Ovary (tissue), 3 donors: ENCODE results near the gene BHLHE23.

ENCODE experiments used
- EP300 ChIP-seq: sonication (generic); formaldehyde crosslinking; IDR thresholded peaks from one replicate; pipeline ENCODE4 v1.6.1; 2017; ENCODE audit warnings: antibody characterized with exemption
- POLR2A ChIP-seq: fragments of 450-650 bp; IDR thresholded peaks from one replicate; pipeline ENCODE4 v1.6.1; 2017; ENCODE audit warnings: antibody characterized with exemption, mild to moderate bottlenecking, moderate library complexity
- TF ChIP-seq, protein P1 (sequence below), 3 donors: fragments of 450-650 bp in 2 of 3; fragments of 200-600 bp in 1 of 3; IDR thresholded peaks; one replicate each; pipeline versions ENCODE4 v1.5.1 to v1.8.0; 2016 to 2022; ENCODE audit warnings: antibody characterized with exemption in 3 of 3, mild to moderate bottlenecking in 1 of 3
- donor health status: DM: no; HTN: no; CAD: no.

DNA sequence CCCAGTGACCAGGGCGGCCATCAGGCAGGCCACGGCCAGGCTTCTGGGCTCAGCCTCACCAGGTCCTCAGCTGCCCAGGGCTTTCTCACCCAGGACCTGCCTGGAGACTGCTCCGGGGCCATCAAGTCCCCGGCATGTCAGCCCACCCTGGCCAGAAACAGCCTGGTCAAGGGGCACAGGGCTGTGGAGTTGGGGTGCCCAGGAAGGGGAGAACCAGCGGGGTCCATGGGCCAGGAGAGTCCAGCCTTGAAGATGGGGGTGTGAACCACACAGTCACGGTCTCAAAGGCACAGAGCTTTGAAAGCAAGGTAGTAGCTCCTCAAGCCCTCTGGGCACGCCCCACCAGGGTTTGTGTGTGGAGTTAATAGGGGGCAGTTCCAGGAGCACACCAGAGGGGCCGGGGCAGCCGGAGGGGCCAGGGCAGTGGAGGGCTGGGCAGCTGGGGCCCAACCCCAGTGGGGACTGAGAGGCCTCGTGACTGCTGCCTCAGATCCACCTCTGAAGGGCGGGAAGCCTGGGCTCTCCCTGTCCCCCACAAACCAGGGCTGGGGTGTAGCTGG, 48.0 kb upstream of the BHLHE23 start:
- TF ChIP-seq, protein P1, sequence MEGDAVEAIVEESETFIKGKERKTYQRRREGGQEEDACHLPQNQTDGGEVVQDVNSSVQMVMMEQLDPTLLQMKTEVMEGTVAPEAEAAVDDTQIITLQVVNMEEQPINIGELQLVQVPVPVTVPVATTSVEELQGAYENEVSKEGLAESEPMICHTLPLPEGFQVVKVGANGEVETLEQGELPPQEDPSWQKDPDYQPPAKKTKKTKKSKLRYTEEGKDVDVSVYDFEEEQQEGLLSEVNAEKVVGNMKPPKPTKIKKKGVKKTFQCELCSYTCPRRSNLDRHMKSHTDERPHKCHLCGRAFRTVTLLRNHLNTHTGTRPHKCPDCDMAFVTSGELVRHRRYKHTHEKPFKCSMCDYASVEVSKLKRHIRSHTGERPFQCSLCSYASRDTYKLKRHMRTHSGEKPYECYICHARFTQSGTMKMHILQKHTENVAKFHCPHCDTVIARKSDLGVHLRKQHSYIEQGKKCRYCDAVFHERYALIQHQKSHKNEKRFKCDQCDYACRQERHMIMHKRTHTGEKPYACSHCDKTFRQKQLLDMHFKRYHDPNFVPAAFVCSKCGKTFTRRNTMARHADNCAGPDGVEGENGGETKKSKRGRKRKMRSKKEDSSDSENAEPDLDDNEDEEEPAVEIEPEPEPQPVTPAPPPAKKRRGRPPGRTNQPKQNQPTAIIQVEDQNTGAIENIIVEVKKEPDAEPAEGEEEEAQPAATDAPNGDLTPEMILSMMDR (IDR thresholded peaks at IDR 0.05) = no peak
- TF ChIP-seq POLR2A (no peak), EP300 (no peak)
